Mammary epithelial cell (primary cell): ENCODE results near the gene SCG2.

Source experiments
- EZH2 ChIP-seq: IDR thresholded peaks from 2 replicates; pipeline ENCODE4 v1.6.1; 2012; ENCODE audit warnings: low read length, inconsistent platforms, borderline replicate concordance
- TF ChIP-seq, protein P1 (sequence below), 2 donors: IDR thresholded peaks in 1 of 2; conservative IDR thresholded peaks in 1 of 2; 2 replicates each; pipeline ENCODE4 v1.5.1; 2011 to 2012; ENCODE audit warnings: inconsistent platforms in 2 of 2, low read length in 2 of 2, mild to moderate bottlenecking in 2 of 2, control low read depth in 1 of 2, low read depth in 1 of 2; ENCODE audit not compliant: insufficient read depth in 1 of 2; ENCODE audit errors: extremely low read depth in 1 of 2

GRCh38 chr2:223594831-223595230, 7.3 kb downstream of the SCG2 start:
- TF ChIP-seq, protein P1, sequence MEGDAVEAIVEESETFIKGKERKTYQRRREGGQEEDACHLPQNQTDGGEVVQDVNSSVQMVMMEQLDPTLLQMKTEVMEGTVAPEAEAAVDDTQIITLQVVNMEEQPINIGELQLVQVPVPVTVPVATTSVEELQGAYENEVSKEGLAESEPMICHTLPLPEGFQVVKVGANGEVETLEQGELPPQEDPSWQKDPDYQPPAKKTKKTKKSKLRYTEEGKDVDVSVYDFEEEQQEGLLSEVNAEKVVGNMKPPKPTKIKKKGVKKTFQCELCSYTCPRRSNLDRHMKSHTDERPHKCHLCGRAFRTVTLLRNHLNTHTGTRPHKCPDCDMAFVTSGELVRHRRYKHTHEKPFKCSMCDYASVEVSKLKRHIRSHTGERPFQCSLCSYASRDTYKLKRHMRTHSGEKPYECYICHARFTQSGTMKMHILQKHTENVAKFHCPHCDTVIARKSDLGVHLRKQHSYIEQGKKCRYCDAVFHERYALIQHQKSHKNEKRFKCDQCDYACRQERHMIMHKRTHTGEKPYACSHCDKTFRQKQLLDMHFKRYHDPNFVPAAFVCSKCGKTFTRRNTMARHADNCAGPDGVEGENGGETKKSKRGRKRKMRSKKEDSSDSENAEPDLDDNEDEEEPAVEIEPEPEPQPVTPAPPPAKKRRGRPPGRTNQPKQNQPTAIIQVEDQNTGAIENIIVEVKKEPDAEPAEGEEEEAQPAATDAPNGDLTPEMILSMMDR (conservative IDR thresholded peaks at IDR 0.05 in 1 of 2, IDR thresholded peaks at IDR 0.05 in 1 of 2; ENCODE audit: extremely low read depth in 1 of 2, insufficient read depth in 1 of 2, low read depth in 1 of 2, low read length in 2 of 2) = no peak
- TF ChIP-seq EZH2 = no peak
